Sciatic nerve (tissue), 2 donors: Measurements from ENCODE around the gene MEN1. TPM values are rescaled to one million over a fixed set of nuclear protein-coding genes. Genes with fewer than 3 reads are reported as not detected.
A peak's percentile ranks its signal among the peaks of the same experiment; 100 is the strongest.
"Not testable (repeated sequence)": the region's sequence is repeated elsewhere in the genome, so short reads cannot be mapped to it uniquely, and the experiment has no call there.

ENCODE experiments used
- ATAC-seq: fragments of 200-7000 bp; cut with Tn5 transposase; one replicate; pipeline ENCODE4 v1.9.1; 2020; ENCODE audit warnings: mild to moderate bottlenecking, moderate library complexity
- DNase-seq: peaks from one replicate; pipeline ENCODE4 v3.0.0-alpha.2; 2020; ENCODE audit warnings: low spot score
- intact Hi-C: fragments of 100-400 bp; cut with DNase I; formaldehyde crosslinking; loops from one replicate; pipeline ENCODE4 v1.14.2; 2022
- total RNA-seq: library from RNA; stranded (reverse); fragmentation: NEBNext Ultra II Directional; extraction: Animal tissue kit (Norgen Biotek cat#: 25700); gene quantifications from one replicate; pipeline ENCODE4 v1.2.1, GENCODE V29; 2021
- donor health status: DM: no; HTN: no; CAD: no.
- donor health status: DM: no; HTN: no; CAD: no.

MEN1 gene
- total RNA-seq, 1 donor from 2014 or later: 17.7 TPM

DNA sequence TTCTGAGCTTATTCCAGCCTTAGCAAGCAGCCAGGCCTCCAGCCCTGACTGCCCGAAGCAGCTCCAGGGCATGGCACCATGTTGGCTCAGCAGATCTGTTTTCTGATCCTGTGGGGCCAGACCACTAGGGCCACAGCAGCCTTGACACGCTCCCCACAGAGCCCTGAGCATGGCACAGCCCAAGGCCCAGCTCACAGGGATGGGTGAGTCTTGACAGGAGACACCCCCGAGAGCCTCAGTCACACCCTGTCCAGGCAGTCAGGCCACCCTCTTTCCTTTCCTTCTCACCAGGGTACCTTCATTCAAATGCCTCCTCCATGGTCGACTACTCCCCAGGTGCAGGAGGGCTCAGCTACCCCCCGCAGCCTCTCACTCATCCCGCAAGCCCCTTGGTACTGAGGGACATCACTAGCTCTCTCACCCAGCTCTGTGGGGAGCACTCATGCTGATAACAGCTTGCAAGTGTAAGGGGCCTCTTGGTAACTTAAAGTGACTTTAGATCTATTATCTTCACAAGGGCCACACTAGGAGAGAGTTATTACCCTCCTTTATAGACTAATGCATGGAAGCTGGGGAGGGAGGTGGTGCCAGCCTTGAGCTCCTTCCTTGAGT, 38.0 kb upstream of the MEN1 start:
- DNase-seq (no peak), ATAC-seq (no peak)
- intact Hi-C loops: loop anchor here (5.0 kb wide), 1 partner anchor 44 kb away; no protein-coding TSS in a partner anchor

DNA sequence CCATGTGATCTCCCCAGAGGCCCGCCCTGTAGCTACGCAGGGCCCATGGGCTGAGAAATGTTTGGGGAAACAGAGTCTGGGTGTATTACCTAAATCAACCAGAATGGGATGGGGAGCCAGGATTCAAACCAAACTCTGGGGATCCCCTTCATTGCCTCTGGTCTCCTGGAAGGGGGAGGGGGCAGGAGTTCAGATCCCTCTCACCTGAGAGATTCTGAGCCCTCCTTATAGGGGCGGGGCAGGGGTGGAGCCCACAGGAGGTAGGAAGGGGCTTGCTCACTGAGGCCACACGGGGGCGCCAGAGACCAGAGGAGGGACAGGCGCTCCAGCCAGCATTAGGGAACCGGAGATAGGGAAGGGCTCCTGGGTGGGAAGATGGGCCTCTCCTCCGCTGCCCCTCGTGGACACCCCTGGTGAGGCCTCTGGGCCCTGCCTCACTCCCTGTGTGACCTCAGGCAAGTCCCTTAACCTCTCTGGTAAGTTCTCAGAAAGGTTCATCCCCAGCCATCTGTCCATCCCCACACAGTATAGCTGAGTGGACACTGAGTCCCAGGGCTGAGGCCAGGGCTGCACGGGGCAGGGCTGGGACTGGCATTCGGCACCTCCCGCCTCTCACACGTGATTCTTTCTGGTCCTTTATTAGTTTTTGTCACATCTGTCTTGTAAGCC, 36.8 kb upstream of the MEN1 start:
- DNase-seq (peak; percentile 97), ATAC-seq (peak; percentile 90)
- intact Hi-C loops: loop anchor here (5.0 kb wide), 1 partner anchor 45 kb away; no protein-coding TSS in a partner anchor

DNA sequence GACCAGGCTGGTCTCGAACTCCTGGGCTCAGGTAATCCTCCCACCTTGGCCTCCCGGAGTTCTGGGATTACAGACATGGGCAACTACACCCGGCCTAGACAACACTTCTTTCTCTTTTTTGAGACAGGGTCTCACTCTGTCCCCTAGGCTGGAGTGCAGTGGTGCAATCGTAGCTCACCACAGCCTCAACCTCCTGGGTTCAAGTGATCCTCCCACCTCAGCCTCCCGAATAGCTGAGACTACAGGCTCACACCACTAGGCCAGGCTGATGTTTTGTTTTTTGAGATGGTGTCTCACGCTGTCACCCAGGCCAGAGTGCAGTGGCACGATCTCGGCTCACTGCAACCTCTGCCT, 35.4 kb upstream of the MEN1 start:
- not testable (repeated sequence) for DNase-seq, ATAC-seq
- intact Hi-C loops: loop anchor here (5.0 kb wide), 1 partner anchor 47 kb away; no protein-coding TSS in a partner anchor

DNA sequence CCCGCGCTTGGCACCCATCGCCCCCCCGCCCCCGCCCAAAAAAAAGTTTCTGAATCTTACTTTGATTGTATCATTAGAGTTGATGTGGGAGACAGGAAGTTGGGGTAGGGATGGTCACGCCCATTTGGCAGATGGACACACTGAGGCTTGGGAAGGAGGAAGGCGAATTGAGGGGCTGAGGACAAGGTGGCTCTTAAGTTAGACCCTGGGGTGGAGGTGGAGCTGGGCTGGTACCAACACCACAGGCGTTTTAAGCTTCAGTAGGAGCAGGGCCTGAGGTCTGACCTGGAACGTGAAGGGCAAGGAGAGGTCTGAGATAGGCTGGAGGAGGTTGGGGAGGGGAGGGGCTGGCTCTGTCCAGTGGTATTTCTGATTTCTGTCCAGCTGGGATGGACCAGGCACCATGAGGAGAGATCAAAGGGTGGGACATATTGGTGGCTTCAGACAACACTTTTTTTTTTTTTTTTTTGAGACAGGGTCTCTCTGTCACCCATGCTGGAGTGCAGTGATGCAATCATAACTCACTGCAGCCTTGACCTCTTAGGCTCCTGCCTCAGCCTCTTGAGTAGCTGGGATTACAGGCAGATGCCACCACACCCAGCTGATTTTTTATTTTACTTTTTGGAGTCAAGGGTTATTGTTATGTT, 34.9 kb upstream of the MEN1 start:
- no peak for DNase-seq
- intact Hi-C loops: loop anchor here (5.0 kb wide), 1 partner anchor 47 kb away; no protein-coding TSS in a partner anchor
- no peak for ATAC-seq

DNA sequence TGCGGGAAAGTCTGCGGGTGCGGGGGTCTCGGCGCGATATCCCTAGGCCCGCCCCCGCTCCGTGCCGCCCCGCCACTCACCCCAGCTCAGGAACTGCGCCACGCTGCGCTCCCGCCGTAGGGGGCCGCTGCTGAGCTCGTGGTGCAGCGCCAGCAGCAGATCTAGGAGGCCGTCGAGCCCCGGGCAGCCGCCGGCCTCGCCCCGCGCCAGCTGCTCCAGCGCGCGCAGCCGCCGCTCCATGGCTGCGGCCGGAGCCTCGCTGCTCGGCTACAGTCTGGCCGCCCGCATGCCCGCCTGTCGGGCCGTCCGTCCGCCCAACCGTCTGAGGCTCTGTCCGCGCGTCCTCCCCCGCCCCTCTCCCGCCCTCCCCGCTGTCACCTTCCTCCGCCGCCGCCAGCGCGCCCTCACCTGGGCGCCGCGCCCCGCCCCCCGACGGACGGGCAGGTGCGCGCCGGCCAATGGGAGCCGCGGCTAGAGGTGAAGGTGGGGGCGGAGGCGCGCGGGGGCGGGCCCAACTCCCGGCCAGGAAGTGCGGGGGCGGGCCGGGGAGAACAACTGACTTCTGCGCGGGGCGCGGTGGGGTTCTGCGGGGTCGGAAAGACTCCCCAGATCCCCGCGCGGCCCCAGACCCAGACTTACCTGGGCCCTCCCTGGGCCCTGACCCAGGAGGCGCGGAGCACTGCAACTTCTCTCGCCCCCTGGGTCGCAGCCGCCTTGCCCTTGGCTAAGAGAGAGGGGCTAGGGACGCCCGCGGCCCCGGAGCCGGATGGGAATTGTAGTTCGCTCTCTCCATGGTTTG, 34.2 kb upstream of the MEN1 start, which contains the start of gene CDC42BPG:
Gene CDC42BPG (minus strand): TSS at position 324 of the 799 bp plus-strand sequence. CDS start 84 bp downstream, at position 240.
- DNase-seq: no peak
- intact Hi-C loops: loop anchor here (5.0 kb wide), 1 partner anchor 48 kb away; no protein-coding TSS in a partner anchor
- ATAC-seq: peak; percentile 34

DNA sequence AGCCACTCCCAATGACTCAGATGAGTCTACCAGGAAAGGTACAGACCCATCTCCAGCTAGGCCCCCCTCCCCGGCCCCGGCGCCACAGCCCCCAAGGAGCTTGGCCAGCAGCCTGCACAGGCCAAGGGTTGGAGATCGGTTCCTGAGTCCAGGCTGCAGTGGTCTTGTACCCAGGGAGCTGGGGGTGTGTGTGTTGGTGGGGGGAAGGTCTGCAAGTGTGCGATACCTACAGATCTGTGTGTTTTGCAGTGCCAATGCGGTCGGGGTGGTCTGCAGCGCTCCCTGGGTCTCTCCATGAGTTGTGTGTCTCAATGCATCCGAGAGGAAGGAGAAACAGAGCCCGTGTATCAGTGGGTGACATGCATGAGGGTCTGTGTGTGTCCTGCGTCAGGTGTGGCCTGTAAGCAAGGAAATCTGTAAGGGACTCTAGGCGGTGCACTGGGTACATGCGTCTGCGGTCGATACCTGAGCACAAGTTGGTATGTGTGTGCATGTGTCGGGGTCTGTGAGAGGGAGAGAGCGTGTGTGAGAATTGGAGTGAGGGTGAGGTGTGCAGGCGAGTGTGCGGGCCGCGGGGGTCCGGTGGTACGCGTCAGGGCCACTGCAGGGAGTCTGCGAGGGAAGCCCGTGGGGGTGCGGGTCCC, 33.5 kb upstream of the MEN1 start:
- ATAC-seq: no peak
- no peak for DNase-seq
- intact Hi-C loops: no loop called here

DNA sequence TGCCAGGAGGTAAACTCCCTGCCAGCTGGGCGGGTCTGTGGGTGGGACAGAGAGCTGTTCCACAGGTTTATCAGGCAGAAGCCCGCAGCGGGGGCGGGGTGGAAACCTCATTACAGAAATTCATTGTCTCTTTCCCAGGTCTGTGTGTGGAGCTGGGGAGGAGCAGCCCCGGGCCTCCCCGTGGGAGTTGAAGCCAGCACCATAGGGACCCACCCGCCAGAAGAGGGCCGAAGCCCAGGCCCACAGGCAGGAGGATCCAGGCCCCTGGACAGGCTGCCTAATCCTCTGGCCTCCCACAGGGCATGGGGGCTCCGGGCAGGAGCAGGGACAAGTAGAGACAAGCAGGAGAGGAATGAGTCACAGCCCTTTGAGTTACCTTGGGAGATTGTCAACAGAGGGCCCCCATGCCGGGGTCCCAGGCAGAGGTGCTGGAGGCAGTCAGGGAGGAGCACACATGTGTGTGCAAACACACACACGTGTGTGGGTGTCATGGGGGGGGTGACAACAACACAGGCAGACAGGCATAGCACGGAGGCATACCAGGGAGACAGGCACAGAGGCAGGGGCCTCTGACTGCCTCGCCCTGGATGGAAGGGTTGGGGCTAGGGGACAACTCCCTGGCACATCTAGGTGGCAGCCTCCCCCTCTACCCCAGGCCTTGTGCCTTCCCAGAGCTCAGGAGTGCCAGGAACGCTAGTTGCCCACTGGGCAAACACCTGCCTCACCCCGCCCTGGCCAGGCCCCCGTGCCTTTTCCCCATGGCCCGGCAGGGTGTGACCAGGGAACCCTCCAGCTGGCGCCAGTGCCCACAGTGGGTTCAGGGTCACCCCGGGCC, 32.7 kb upstream of the MEN1 start:
- DNase-seq (no peak), ATAC-seq (no peak)
- intact Hi-C loops: no loop called here

DNA sequence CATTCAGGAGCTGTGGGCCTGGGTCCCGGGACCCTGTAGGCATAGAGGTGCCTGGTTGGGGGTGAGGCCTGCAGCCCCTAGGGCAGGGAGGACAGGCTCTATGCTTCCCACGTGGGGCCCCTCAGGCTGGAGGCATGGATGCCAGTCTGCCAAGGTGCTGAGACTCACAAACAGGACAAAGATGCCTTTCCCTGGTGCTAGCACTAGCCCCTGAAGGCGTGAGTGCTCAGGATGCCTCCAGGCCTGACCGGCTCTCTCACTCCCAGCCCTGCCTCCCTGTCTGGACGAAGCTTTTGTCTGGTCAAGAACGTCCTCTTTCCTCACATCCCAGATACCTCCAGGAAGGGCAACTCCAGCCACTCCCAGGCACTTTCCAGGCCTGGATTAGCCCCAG, 32.0 kb upstream of the MEN1 start:
- intact Hi-C loops: no loop called here
- DNase-seq (no peak), ATAC-seq (no peak)

DNA sequence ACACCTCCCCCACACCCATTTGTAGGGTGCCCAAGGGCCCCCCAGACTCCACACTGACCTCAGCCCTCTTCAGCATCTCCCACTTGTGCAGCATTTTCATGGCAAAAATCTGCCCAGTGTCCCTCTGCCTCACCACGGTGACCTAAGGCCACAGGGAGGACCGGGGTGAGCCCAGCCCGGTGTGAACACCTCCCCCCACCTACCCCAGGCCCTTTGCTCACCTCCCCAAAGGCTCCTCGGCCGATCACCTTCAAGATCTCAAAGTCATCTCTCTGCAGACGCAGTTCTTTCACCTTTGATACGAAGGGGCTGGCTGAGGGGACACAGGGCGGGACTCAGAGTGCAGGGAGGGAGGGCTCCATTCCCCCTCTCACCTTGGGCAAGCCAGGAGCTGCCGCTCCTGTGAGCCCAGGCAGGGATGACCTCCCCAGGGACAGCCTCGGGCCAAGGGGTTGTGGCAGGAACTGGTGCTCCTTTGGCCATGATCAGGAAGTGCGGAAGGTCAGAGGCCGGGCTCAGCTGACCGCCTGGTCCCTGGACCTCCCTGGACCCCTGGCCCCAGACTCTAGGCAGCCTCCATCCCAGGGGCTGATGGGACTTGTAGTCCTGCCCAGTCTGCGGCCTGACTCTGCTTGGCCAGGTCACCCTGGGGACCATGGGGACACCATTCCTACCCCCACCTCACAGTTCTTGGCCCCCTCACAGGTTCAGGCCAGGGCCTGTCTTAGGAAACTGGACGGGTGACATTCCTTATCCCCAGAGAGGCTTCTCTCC, 31.4 kb upstream of the MEN1 start:
- ATAC-seq (no peak), DNase-seq (no peak)
- intact Hi-C loops: no loop called here

DNA sequence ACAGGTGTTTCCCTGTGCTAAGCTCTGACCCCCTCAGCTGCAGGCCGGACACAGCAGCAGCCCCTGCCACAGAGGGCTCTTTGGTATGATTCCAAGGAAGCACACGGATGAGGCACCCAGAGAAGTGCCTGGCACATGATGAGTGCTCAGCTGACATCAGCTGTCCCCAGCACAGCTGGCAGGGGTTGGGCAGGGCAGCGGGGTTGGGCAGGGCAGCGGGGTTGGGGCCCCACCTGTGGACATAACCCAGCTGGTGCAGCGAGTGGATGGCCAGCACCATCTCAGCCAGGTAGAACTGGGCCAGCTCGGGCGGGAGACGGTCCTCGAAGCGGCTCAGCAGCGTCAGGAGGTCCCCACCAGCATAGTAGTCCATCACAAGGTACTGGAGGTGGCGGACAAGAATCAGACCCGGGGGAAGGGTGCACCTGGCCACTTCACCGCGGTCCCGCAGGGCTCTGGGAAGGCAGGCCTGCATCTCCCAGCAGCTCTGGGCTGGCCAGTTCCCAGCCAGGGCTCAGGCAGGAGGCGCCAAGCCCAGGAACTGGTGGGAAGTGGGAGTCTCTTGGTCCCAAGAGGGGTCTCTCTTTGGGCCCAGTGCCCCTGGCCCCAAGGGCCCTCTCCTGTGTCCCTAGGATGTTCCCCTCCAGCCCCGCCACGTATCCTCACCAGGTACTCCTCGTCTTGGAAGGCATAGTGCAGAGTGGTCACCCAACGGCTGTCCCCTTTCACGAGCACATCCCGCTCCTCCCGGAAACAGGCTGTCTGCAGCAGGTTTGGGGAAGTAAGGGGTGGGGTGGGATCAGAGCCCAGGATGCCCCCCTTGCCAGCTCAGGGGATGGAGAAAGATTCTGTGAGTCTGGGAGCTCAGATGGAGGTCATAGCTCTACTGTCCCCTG, 29.8 kb upstream of the MEN1 start:
- ATAC-seq (no peak), DNase-seq (no peak)
- intact Hi-C loops: no loop called here

DNA sequence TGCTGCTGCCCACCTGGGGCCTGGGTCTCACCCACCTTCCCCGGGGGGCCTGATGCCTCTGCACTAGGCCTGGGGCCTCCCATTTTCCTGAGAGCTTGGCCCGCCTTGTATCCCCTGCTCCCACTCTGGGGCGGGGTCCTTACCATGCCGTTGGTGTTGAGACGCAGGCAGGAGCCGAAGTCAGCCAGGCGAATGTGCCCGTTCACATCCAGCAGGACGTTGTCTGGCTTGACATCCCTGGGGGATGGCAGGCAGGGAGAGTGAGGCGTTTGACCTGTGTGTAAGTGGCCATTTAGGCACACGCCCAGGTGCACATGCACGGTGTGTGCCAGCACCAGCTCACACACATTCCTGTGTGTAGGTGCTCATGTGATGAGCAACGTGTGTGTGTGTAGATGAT, 29.0 kb upstream of the MEN1 start:
- DNase-seq (no peak), ATAC-seq (no peak)
- intact Hi-C loops: no loop called here

DNA sequence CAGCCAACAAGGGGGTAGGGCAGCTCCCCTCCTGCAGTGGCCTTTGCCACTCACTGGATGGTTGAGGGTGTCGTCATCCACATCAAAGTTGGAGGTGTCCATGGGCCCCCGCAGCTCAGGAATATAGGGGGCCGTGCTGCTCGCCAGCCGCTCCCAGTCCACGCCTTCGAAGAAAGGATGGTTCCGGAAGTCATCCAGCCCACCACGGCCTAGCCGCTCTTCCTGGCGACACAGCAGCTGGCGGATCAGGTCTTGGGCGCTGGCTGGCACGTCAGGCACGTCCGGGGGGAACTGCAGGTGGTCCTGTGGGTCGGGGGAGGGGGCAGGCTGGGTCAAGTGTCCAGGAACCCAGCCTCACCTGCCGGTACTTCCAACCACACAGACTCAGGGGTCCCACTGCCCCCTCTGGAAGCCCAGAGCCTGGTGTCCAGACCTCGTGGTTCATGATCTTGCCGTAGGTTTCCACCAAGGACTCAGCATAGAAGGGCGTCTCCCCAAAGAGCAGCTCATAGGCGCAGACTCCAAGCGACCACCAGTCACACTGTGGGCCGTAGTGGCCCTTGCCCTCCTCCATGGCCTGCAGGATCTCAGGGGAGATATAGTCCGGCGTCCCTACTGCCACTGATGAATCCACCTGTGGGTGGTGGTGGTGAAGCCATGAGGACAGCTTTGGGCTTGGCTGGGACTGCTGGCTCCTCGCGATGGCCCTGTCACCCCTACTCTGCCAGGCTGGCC, 28.4 kb upstream of the MEN1 start:
- ATAC-seq (no peak), DNase-seq (no peak)
- intact Hi-C loops: no loop called here

DNA sequence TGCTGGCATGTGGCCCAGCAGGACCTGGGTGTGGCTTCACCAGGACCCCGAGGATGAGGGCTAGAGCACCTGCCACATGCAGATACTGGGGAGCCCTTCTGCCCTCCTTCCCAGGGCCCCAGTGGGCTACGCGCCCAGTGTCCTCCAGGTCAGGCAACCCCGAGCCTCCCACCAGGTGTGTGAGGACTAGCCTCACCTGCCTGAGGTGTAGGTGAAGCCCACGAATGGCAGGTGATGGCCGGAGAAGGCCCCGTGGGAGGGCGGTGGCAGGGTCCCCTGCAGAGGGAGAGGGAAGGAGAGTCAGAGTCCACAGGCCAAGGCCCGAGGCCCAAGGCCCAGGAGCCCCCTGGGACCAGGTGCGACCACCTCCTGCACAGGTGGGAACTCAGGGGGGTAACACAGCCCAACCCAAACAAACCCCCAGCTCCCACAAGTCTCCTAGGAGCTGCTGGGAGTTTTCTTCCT, 27.6 kb upstream of the MEN1 start:
- no peak for DNase-seq

DNA sequence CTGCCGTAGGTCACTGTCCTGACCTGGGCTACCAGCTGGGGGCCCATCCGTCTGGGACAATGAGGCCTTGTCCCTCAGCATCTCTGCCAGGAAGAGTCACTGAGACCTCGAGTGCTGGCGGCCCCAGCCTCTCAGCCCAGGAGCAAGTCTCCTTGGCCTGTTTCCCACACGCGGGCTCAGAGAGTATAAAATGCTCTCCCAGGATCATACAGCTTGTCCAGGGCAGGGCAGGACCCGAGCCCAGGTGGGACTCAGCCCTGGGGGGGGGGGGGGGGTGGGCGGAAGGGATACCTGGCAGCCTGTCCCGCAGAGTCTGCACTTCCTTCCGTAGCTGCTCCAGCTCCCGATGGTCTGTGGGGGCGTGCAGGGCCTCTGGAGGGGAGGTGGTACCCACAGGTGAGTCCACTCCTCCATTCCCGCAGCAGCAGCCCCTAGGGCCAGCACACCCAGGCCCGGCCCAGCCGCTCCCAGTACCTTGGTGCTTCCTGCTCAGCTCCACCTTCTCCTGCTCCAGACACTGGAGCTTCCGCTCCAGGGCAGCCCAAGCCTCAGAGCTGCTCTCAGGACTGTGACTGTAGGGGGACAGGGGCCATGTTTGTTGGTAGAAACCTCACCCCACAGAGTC, 26.2 kb upstream of the MEN1 start:
- intact Hi-C loops: no loop called here
- DNase-seq (no peak), ATAC-seq (no peak)

More for the DNA sequence above, 27.6 kb upstream of the MEN1 start:
- no peak for ATAC-seq
- intact Hi-C loops: no loop called here
